Vagina (tissue), 2 donors: ENCODE data around the gene POU1F1. TPM values are rescaled to one million over a fixed set of nuclear protein-coding genes. Genes with fewer than 3 reads are reported as not detected.

Experiments used
- DNase-seq, 2 donors: peaks; one replicate each; pipeline ENCODE4 v3.0.0-alpha.2; 2017; ENCODE audit errors: extremely low spot score in 2 of 2
- H3K27ac ChIP-seq: fragments of 200-600 bp; sonication (generic); one replicate; pipeline ENCODE4 v1.5.1; 2019
- H3K27me3 ChIP-seq: fragments of 200-600 bp; sonication (generic); one replicate; pipeline ENCODE4 v1.5.1; 2019
- H3K36me3 ChIP-seq, 2 donors: fragments of 200-600 bp; sonication (generic); one replicate each; pipeline ENCODE4 v1.5.1; 2017 to 2019
- H3K4me1 ChIP-seq: fragments of 200-600 bp; sonication (generic); one replicate; pipeline ENCODE4 v1.5.1; 2019
- H3K4me3 ChIP-seq, 2 donors: fragments of 200-600 bp; sonication (generic); 1 replicate in 1 of 2; 2 replicates in 1 of 2; pipeline ENCODE4 v1.5.1; 2016 to 2019
- H3K9me3 ChIP-seq: fragments of 200-600 bp; sonication (generic); one replicate; pipeline ENCODE4 v1.5.1; 2019
- POLR2A ChIP-seq, 2 donors: fragments of 450-650 bp; IDR thresholded peaks; one replicate each; pipeline ENCODE4 v1.6.1; 2017; ENCODE audit warnings: antibody characterized with exemption in 2 of 2, mild to moderate bottlenecking in 2 of 2, moderate library complexity in 2 of 2
- POLR2AphosphoS5 ChIP-seq, 2 donors: sonication (generic); formaldehyde crosslinking; IDR thresholded peaks; one replicate each; pipeline ENCODE4 v1.9.0; 2017; ENCODE audit warnings: antibody characterized with exemption in 2 of 2, mild to moderate bottlenecking in 2 of 2, low read depth in 1 of 2; ENCODE audit not compliant: insufficient read depth in 1 of 2
- intact Hi-C: fragments of 100-400 bp; cut with DNase I; formaldehyde crosslinking; loops from one replicate; pipeline ENCODE4 v1.15.1; 2023
- total RNA-seq: library from RNA; depleted of rRNA; stranded (reverse); fragments of >200 nt; gene quantifications from one replicate; pipeline ENCODE4 v1.2.3, GENCODE V29; 2016
- TF ChIP-seq, protein P1 (sequence below), 3 experiments: fragments of 450-650 bp in 2 of 3; fragments of 200-600 bp in 1 of 3; sonication (generic) in 1 of 3; IDR thresholded peaks; one replicate each; pipeline ENCODE4 v1.5.1; 2017 to 2019; ENCODE audit warnings: antibody characterized with exemption in 3 of 3, mild to moderate bottlenecking in 2 of 3, moderate library complexity in 2 of 3

Gene POU1F1
- total RNA-seq, 1 donor from 2014 or later, result not detected

DNA sequence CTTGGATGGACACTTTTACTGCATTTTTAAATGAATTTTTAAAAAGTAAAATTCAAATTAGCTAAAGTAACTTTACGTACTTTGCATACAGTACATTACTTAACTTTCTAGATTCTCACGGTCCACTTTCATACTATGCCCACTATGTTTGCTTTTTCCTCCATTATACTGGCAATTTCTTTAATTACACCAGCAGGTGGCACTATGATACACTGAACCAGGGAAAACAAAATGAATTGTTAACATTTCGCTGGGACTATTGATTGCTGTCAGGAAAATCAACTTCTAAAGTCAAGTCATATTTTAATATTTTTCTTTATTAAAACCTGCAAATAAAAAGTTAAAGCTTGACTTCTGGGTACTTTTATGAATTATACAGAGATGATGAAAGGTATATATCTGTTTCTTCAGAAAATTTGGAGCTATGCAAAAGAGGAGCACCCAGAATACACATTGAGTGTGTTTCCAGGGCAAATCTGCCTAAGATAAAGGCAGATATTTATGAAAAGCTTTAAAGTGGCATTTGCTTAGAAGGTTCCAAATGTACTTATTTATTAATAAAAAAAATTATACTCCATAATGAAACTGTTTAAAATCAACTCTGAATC is 21.8 kb upstream of the POU1F1 start:
- Histone ChIP-seq H3K4me1 (no peaks in the 10 kb centered on the region), H3K27ac (no peak overlapping the region), H3K4me3 (no peak overlapping the region), H3K36me3 (no peaks in the 10 kb centered on the region), H3K27me3 (no peaks in the 10 kb centered on the region), H3K9me3 (no peaks in the 10 kb centered on the region)
- DNase-seq, result no peak
- TF ChIP-seq, protein P1, sequence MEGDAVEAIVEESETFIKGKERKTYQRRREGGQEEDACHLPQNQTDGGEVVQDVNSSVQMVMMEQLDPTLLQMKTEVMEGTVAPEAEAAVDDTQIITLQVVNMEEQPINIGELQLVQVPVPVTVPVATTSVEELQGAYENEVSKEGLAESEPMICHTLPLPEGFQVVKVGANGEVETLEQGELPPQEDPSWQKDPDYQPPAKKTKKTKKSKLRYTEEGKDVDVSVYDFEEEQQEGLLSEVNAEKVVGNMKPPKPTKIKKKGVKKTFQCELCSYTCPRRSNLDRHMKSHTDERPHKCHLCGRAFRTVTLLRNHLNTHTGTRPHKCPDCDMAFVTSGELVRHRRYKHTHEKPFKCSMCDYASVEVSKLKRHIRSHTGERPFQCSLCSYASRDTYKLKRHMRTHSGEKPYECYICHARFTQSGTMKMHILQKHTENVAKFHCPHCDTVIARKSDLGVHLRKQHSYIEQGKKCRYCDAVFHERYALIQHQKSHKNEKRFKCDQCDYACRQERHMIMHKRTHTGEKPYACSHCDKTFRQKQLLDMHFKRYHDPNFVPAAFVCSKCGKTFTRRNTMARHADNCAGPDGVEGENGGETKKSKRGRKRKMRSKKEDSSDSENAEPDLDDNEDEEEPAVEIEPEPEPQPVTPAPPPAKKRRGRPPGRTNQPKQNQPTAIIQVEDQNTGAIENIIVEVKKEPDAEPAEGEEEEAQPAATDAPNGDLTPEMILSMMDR (IDR thresholded peaks at IDR 0.05), result peak; percentile 43 to 61 (median 49)
- no peak for TF ChIP-seq POLR2AphosphoS5 (IDR thresholded peaks at IDR 0.05; ENCODE audit: insufficient read depth in 1 of 2, low read depth in 1 of 2)
- intact Hi-C loops, result no loop called here

DNA sequence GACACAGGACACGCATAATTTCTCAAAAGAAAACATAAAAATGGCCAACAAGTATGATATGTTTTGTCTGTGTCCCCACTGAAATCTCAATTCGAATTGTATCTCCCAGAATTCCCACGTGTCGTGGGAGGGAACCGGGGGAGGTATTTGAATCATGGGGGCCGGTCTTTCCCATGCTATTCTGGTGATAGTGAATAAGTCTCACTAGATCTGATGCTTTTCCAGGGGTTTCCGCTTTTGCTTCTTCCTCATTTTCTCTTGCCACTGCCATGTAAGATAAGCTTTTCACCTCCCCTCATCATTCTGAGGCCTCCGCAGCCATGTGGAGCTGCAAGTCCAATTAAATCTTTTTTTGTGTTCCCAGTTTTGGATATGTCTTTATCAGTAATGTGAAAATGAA is 12.1 kb upstream of the POU1F1 start:
- TF ChIP-seq, protein P1 (IDR thresholded peaks at IDR 0.05), result no peak
- TF ChIP-seq POLR2A (IDR thresholded peaks at IDR 0.05) (no peak), POLR2AphosphoS5 (IDR thresholded peaks at IDR 0.05; ENCODE audit: insufficient read depth in 1 of 2, low read depth in 1 of 2) (no peak)
- H3K4me1 ChIP-seq, result no peaks in the 10 kb centered on the region
- intact Hi-C loops, result no loop called here
- no peaks in the 10 kb centered on the region for H3K27me3 ChIP-seq
- H3K4me3 ChIP-seq, result no peak overlapping the region
- H3K36me3 ChIP-seq, result no peaks in the 10 kb centered on the region
- H3K27ac ChIP-seq, result no peak overlapping the region
- H3K9me3 ChIP-seq, result no peaks in the 10 kb centered on the region
- DNase-seq, result no peak

DNA sequence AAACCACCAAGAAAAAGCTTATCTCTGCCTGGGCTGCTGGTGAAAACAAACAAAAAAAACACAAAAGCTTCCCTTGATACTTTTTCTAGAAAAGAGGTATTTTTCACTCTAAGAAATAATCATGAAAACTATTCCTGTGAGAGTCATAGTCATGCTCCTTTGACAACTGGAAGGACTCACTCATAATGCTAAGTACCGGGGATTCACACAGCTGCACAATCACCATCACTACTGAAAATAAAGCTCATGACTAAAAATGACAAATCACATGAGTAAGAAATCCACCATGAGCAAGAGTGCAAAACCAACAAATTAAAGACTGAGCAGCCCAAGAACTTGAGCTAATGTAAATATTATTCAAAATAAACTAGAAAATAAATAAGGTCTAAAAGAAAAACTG is 10.6 kb upstream of the POU1F1 start:
- no peak overlapping the region for H3K27ac ChIP-seq
- TF ChIP-seq POLR2AphosphoS5 (IDR thresholded peaks at IDR 0.05; ENCODE audit: insufficient read depth in 1 of 2, low read depth in 1 of 2), result no peak
- TF ChIP-seq, protein P1 (IDR thresholded peaks at IDR 0.05), result no peak
- H3K4me1 ChIP-seq, result no peaks in the 10 kb centered on the region

DNA sequence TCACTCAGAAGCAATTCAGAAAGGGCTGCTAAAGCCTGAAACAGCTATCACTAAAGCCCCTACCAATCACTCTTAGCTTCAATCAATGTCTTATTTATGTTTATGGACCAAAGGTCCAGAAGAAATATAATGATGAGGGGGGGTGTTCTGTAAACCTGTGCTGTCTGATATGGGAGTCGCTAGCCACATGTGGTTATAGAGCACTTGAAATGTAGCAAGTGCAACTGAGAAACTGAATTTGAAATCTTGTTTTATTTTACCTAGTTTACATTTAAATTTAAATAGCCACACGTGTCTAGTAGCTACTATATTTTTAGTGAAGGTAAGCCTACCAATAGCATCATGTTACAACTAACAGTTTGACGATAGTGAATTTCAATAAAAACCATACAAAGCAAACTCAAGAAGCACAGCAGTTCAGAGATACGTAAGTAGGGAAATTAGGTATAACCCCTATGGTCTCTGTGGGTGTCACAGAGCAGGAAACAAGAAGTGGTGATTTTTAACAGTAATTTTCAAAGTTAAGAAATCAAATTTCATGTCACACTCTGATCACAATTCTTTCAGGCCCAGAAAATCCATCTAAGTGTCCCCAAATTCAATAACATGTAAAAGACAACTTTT is 3.6 kb downstream of the POU1F1 start:
- Histone ChIP-seq H3K9me3 (no peaks in the 10 kb centered on the region), H3K4me1 (no peaks in the 10 kb centered on the region), H3K4me3 (no peak overlapping the region), H3K36me3 (no peaks in the 10 kb centered on the region), H3K27me3 (no peaks in the 10 kb centered on the region), H3K27ac (no peak overlapping the region)
- intact Hi-C loops, result no loop called here
- no peak for TF ChIP-seq POLR2A (IDR thresholded peaks at IDR 0.05)
- no peak for TF ChIP-seq POLR2AphosphoS5 (IDR thresholded peaks at IDR 0.05; ENCODE audit: insufficient read depth in 1 of 2, low read depth in 1 of 2)
- TF ChIP-seq, protein P1 (IDR thresholded peaks at IDR 0.05), result no peak
- no peak for DNase-seq

More for the DNA sequence above, 10.6 kb upstream of the POU1F1 start:
- Histone ChIP-seq H3K9me3 (no peaks in the 10 kb centered on the region), H3K36me3 (no peaks in the 10 kb centered on the region), H3K4me3 (no peak overlapping the region), H3K27me3 (no peaks in the 10 kb centered on the region)
- DNase-seq, result no peak
- intact Hi-C loops, result no loop called here
